ENCODE measurements around the gene TMEM150B. TPM values are rescaled to one million over a fixed set of nuclear protein-coding genes. Genes with fewer than 3 reads are reported as not detected.

TMEM150B gene
- total and polyA plus RNA-seq, 2 experiments from 2014 or later, result 0.29 TPM; not detected in 1

DNA sequence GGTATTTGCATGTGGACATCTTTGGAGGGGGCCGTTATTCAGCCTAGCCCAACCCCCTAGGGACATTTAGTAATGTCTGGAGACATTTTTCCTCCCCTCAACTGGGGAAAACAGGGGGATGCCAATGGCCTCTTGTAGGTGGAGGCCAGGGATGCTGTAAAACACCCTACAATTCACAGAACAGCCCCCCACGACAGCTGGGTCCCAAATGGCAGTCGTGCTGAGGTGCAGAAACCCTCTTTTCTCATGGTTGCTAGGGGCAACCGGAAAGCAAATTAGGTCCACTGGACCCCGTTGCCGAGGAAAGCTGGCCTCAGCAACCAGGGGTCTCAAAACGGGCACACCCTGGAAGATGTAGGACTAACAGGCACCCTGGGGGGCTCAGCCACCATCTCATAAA is 14.6 kb downstream of the TMEM150B start:
- DNase-seq (ENCODE audit: low spot score) (no peak), ATAC-seq (no peak)
- TF ChIP-seq POLR2AphosphoS5 (IDR thresholded peaks at IDR 0.05; ENCODE audit: low read depth), result no peak
- TF ChIP-seq, protein P1, sequence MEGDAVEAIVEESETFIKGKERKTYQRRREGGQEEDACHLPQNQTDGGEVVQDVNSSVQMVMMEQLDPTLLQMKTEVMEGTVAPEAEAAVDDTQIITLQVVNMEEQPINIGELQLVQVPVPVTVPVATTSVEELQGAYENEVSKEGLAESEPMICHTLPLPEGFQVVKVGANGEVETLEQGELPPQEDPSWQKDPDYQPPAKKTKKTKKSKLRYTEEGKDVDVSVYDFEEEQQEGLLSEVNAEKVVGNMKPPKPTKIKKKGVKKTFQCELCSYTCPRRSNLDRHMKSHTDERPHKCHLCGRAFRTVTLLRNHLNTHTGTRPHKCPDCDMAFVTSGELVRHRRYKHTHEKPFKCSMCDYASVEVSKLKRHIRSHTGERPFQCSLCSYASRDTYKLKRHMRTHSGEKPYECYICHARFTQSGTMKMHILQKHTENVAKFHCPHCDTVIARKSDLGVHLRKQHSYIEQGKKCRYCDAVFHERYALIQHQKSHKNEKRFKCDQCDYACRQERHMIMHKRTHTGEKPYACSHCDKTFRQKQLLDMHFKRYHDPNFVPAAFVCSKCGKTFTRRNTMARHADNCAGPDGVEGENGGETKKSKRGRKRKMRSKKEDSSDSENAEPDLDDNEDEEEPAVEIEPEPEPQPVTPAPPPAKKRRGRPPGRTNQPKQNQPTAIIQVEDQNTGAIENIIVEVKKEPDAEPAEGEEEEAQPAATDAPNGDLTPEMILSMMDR (conservative IDR thresholded peaks at IDR 0.05; ENCODE audit: low read depth in 2 of 2), result no peak
- TF ChIP-seq NANOG (IDR thresholded peaks at IDR 0.05; ENCODE audit: borderline replicate concordance), result no peak
- TF ChIP-seq STAT1 (IDR thresholded peaks at IDR 0.05; ENCODE audit: unreplicated experiment), result no peak
- Histone ChIP-seq H3K27ac (ENCODE audit: low read depth) (no peak overlapping the region), H3K4me2 (no peak overlapping the region), H3K4me3 (no peak overlapping the region), H2AFZ (no peak overlapping the region), H3K4me1 (ENCODE audit: insufficient read depth) (peaks cover 10% of the 10 kb centered on the region), H3F3A (replicated peaks; ENCODE audit: low read depth) (peaks cover 8% of the 10 kb centered on the region; the same call in 1 of the 2 replicates), H3K9me2 (ENCODE audit: insufficient read depth) (no peaks in the 10 kb centered on the region), H3K79me2 (replicated peaks; ENCODE audit: insufficient read depth) (no peaks in the 10 kb centered on the region), H3K36me3 (ENCODE audit: insufficient read depth) (peaks cover 4% of the 10 kb centered on the region), H3K27me3 (ENCODE audit: insufficient read depth) (no peaks in the 10 kb centered on the region), H4K20me1 (replicated peaks; ENCODE audit: insufficient read depth) (no peaks in the 10 kb centered on the region; the same call in 1 of the 2 replicates)
- H3K4me3 Mint-ChIP-seq, result no peak overlapping the region
- H3K4me1 Mint-ChIP-seq, result peaks cover 10% of the 10 kb centered on the region
- no peaks in the 10 kb centered on the region; the same call in 2 of the 3 replicates for H3K9me3 Mint-ChIP-seq
- H3K27me3 Mint-ChIP-seq (ENCODE audit: insufficient read depth, low read depth, poor library complexity), result peaks cover 9% of the 10 kb centered on the region
- H3K36me3 Mint-ChIP-seq (ENCODE audit: low read depth), result peaks cover 35% of the 10 kb centered on the region
- H3K27ac Mint-ChIP-seq, result no peak overlapping the region

DNA sequence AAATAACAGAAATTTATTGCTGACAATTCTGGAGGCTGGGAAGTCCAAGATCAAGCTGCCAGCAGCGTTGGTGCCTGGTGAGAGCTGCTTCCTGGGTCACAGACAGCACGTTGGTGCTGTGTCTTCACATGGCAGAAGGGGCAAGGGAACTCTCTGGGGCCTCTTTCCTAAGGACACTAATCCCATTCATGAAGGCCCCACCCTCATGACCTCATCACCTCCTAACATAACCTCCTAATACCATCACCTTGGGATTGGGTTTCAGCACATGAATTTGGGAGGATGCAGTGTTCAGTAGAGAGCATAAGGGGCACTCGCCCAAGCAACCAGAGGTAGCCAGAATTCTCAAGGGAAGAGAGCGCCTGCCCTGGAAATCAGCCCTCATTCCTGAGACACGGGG is 15.7 kb downstream of the TMEM150B start:
- Histone ChIP-seq H3K27ac (ENCODE audit: low read depth) (no peak overlapping the region), H3K9me2 (ENCODE audit: insufficient read depth) (no peaks in the 10 kb centered on the region), H3K36me3 (ENCODE audit: insufficient read depth) (peaks cover 4% of the 10 kb centered on the region), H3K79me2 (replicated peaks; ENCODE audit: insufficient read depth) (no peaks in the 10 kb centered on the region), H2AFZ (no peak overlapping the region), H3K4me1 (ENCODE audit: insufficient read depth) (peaks cover 10% of the 10 kb centered on the region), H4K20me1 (replicated peaks; ENCODE audit: insufficient read depth) (no peaks in the 10 kb centered on the region; the same call in 1 of the 2 replicates), H3K4me2 (no peak overlapping the region), H3F3A (replicated peaks; ENCODE audit: low read depth) (peaks cover 11% of the 10 kb centered on the region), H3K27me3 (ENCODE audit: insufficient read depth) (no peaks in the 10 kb centered on the region), H3K4me3 (no peak overlapping the region)
- no peak for ATAC-seq
- Mint-ChIP-seq H3K36me3 (ENCODE audit: low read depth) (peaks cover 42% of the 10 kb centered on the region), H3K9me3 (no peaks in the 10 kb centered on the region; the same call in 2 of the 3 replicates), H3K4me3 (no peak overlapping the region), H3K4me1 (peaks cover 15% of the 10 kb centered on the region), H3K27me3 (ENCODE audit: insufficient read depth, low read depth, poor library complexity) (peaks cover 14% of the 10 kb centered on the region), H3K27ac (no peak overlapping the region)
- no peak for DNase-seq (ENCODE audit: low spot score)
- no peak for TF ChIP-seq EZH2 (IDR thresholded peaks at IDR 0.05; ENCODE audit: low read depth, unreplicated experiment)
- TF ChIP-seq, protein P2, sequence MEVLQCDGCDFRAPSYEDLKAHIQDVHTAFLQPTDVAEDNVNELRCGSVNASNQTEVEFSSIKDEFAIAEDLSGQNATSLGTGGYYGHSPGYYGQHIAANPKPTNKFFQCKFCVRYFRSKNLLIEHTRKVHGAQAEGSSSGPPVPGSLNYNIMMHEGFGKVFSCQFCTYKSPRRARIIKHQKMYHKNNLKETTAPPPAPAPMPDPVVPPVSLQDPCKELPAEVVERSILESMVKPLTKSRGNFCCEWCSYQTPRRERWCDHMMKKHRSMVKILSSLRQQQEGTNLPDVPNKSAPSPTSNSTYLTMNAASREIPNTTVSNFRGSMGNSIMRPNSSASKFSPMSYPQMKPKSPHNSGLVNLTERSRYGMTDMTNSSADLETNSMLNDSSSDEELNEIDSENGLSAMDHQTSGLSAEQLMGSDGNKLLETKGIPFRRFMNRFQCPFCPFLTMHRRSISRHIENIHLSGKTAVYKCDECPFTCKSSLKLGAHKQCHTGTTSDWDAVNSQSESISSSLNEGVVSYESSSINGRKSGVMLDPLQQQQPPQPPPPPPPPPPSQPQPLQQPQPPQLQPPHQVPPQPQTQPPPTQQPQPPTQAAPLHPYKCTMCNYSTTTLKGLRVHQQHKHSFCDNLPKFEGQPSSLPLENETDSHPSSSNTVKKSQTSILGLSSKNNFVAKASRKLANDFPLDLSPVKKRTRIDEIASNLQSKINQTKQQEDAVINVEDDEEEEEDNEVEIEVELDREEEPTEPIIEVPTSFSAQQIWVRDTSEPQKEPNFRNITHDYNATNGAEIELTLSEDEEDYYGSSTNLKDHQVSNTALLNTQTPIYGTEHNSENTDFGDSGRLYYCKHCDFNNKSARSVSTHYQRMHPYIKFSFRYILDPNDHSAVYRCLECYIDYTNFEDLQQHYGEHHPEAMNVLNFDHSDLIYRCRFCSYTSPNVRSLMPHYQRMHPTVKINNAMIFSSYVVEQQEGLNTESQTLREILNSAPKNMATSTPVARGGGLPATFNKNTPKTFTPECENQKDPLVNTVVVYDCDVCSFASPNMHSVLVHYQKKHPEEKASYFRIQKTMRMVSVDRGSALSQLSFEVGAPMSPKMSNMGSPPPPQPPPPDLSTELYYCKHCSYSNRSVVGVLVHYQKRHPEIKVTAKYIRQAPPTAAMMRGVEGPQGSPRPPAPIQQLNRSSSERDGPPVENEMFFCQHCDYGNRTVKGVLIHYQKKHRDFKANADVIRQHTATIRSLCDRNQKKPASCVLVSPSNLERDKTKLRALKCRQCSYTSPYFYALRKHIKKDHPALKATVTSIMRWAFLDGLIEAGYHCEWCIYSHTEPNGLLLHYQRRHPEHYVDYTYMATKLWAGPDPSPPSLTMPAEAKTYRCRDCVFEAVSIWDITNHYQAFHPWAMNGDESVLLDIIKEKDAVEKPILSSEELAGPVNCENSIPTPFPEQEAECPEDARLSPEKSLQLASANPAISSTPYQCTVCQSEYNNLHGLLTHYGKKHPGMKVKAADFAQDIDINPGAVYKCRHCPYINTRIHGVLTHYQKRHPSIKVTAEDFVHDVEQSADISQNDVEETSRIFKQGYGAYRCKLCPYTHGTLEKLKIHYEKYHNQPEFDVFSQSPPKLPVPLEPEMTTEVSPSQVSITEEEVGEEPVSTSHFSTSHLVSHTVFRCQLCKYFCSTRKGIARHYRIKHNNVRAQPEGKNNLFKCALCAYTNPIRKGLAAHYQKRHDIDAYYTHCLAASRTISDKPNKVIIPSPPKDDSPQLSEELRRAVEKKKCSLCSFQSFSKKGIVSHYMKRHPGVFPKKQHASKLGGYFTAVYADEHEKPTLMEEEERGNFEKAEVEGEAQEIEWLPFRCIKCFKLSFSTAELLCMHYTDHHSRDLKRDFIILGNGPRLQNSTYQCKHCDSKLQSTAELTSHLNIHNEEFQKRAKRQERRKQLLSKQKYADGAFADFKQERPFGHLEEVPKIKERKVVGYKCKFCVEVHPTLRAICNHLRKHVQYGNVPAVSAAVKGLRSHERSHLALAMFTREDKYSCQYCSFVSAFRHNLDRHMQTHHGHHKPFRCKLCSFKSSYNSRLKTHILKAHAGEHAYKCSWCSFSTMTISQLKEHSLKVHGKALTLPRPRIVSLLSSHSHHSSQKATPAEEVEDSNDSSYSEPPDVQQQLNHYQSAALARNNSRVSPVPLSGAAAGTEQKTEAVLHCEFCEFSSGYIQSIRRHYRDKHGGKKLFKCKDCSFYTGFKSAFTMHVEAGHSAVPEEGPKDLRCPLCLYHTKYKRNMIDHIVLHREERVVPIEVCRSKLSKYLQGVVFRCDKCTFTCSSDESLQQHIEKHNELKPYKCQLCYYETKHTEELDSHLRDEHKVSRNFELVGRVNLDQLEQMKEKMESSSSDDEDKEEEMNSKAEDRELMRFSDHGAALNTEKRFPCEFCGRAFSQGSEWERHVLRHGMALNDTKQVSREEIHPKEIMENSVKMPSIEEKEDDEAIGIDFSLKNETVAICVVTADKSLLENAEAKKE (CRISPR knock-in tag; IDR thresholded peaks at IDR 0.05), result no peak
- TF ChIP-seq, protein P1 (conservative IDR thresholded peaks at IDR 0.05; ENCODE audit: low read depth in 2 of 2), result no peak
- TF ChIP-seq, protein P3, sequence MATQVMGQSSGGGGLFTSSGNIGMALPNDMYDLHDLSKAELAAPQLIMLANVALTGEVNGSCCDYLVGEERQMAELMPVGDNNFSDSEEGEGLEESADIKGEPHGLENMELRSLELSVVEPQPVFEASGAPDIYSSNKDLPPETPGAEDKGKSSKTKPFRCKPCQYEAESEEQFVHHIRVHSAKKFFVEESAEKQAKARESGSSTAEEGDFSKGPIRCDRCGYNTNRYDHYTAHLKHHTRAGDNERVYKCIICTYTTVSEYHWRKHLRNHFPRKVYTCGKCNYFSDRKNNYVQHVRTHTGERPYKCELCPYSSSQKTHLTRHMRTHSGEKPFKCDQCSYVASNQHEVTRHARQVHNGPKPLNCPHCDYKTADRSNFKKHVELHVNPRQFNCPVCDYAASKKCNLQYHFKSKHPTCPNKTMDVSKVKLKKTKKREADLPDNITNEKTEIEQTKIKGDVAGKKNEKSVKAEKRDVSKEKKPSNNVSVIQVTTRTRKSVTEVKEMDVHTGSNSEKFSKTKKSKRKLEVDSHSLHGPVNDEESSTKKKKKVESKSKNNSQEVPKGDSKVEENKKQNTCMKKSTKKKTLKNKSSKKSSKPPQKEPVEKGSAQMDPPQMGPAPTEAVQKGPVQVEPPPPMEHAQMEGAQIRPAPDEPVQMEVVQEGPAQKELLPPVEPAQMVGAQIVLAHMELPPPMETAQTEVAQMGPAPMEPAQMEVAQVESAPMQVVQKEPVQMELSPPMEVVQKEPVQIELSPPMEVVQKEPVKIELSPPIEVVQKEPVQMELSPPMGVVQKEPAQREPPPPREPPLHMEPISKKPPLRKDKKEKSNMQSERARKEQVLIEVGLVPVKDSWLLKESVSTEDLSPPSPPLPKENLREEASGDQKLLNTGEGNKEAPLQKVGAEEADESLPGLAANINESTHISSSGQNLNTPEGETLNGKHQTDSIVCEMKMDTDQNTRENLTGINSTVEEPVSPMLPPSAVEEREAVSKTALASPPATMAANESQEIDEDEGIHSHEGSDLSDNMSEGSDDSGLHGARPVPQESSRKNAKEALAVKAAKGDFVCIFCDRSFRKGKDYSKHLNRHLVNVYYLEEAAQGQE (IDR thresholded peaks at IDR 0.05; ENCODE audit: unreplicated experiment), result no peak
- TF ChIP-seq STAT1 (IDR thresholded peaks at IDR 0.05; ENCODE audit: unreplicated experiment), result no peak

Data from GM23338 (cell line).